ENCODE data around the gene EPDR1.
"Not testable (repeated sequence)": the region's sequence is repeated elsewhere in the genome, so short reads cannot be mapped to it uniquely, and the experiment has no call there.

The EPDR1 gene

DNA sequence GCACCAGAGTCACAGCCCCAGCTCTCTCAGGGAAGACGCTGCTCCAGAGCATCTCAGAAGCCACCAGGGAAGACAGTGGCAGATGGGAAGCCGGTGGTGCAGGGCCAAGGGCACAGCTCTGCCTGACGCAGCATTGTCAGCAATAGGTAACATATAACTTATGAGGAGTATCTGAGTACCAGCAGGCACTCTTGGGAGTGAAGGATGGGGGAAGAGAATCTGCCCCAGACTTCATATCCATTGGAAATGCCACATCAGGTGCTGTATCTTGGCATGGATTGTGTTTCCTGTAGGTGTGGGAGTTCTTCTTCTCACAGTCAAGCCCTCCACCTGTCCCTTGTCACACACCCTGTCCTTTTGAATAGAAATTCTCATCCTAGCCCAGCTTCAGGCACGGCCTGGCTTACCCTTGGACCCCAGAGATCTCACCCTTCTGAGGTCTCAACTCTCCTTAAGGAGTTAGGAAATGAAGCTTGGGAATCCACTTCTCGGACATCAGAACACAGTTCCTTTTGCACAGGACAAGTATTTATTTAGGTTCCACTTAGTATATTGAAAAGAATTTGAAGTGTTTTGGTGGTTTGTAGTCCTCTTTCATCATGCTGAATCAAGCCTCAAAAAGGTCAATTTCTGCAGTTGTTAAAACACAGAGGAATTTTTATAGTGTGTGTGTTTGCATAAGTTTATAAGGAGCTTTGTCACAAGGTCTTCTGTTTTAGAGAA, 9.9 kb downstream of the EPDR1 start:
- DNase-seq = no peak

DNA sequence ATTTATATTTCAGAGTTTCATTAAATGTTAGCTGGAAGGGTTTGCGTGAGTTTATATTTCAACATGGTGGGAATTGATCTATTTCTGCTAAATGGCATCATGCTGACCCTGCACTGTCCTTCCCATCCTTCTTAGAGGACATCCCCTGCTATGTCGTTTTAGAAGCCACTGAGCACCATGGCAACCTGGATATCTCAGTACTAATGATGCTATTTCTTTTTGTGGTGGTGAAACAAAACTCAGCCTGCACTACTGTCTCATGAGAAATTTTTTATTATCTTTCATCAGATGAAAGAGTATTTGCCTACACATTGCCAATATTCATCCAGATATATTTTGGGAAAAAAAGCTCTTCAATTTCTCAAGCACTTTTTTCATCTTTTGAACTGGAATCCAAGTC, 12.1 kb downstream of the EPDR1 start:
- no peak for DNase-seq

GRCh38 chr7:37933018-37933566, 12.7 kb downstream of the EPDR1 start:
- DNase-seq = no peak

DNA sequence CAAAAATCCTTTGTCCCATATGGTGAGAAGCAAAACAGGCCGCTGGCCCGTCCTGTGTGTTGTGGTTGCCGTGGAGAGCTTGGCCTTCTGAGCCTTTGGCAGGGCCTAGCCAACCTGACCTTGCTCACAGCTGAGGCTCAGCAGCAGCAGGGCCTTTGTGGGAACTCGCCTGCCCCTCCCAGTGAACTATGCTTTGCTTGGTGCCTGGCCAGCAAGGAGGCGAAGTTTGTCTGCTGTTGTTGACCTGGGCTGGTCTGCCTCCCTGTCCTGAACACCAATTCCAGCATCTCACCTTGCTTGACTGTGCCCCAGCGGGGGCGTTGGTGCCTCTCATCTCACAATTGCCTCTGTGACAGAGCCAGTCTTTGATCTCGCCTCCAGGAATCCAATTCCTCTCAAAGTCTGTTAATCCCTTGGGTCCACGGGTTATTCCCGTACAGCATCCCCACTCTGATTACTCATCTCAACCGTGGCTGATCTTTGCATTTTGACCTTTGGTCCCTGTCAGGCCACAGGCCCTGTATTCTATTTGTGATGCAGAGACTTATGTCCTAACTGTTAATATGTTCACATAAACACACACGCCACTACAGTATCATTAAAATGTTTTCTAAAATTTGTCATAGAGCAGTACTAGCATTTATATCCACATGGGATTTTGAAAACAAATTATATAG, 22.6 kb downstream of the EPDR1 start:
- no peak for DNase-seq

DNA sequence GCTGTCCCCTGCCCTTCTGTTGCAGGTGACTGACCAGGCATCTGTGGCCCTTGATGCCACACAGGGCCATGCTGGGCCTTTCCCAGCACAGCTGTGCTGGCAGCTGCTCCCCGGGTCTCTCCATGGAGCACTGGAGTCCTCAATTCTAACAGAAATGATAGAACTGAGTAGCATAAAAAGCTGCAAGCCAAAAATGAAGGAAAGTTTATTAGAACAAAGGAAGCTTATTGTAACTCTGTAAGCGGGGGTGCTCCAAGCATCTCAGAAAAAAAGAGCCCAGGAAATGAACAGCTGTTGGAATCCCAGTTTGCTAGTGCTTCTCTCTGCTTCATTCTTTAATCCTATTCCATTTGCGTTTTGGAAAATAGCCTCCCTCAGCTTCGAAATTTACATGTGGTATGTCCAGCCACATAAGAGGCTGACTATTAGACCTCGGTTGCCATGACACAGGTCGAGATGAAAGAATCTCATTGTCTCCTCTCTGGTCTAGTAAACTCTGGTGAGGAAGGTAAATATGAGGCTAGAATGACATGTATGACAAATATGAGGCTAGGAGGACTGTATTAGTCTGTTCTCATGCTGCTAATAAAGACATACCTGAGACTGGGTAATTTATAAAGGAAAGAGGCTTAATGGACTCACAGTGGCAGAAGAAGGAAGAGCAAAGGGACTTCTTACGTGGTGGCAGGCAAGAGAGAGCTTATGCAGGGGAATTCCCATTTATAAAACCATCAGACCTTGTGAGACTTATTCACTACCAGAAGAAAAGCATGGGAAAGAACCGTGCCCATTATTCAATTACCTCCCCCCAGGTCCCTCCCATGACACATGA, 23.7 kb downstream of the EPDR1 start:
- DNase-seq = no peak

GRCh38 chr7:37944737-37945054, 24.3 kb downstream of the EPDR1 start:
- no peak for DNase-seq

DNA sequence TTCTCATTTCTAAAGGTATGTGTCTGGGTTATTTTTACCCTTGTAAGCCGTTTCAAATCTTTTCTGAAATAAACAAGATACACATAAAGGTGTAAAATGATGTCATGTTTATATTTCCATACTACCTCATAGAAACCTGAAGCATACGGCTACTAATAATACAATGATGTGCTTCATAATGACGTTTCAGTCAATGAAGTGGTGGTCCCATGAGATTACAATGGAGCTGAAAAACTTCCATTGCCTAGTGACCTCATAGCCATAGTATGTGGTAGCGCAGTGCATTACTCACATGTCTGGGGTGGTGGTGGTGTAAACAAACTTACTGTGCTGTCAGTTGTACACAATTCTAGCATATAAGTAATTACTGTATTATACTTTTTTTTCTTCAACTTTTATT, 24.9 kb downstream of the EPDR1 start:
- peak; percentile 61 for DNase-seq

GRCh38 chr7:37947138-37947940, 26.9 kb downstream of the EPDR1 start:
- no peak for DNase-seq

DNA sequence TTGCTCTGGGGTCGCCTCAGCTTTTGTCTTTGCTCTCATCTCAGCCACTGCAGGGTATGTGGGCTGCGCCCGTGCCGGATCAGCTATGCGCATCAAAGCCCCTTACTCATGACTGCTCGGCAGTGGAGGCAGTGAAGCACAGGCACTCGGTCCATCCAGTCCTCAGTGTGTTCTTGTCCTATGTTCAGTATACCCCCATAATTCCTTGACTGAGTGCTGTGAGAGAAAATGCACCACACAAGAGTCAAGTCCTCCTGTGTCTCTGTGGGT, 27.4 kb downstream of the EPDR1 start:
- DNase-seq = no peak

DNA sequence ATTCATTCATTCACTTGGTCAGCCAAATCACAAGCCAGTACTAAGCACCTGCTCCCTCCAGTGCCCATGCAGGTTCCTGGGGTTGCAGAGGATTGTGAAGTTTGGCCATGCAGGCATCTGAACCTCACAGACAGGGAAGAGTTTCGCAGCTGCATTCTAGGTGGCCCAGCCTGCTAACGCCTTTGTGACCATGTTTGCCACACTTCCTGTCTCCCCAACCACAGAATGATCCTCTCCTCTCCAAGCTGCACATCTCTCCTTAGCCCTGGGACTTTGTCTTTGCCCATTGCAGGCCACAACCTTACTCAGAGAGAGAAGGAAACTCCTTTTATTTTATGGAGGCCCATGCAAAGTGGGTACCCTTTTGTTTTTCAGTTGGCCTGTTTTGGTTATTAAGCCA, 31.8 kb downstream of the EPDR1 start:
- no peak for DNase-seq

DNA sequence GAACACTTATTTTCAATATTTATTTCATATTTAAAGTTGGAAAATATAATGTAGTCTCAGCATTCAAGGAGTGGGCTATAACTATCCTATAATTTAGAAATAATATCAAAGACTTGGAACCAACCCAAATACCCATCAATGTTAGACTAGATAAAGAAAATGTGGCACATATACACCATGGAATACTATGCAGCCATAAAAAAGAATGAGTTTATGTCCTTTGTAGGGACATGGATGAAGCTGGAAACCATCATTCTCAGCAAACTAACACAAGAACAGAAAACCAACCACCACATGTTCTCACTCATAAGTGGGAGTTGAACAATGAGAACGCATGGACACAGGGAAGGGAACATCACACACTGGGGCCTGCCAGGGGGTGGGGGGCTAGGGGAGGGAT, 33.8 kb downstream of the EPDR1 start:
- not testable (repeated sequence) for DNase-seq

DNA sequence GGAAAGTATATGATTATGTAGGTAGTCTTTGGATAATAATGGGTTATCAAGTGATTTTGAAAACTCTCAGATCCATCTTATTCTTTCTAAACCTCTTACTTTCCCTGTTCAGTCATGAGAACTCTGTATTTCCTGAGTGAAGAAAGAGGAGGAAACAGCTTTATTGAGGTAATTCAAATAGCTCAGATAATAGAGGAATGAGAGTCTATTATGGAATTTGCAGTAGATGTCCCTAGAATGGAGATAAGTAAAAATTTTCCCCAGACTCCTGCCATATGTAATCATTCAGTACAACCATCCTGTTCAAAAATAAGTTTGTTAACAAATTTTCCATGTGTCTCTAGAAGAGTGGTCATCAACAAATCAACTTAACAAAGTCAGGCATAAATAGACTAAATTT, 36.4 kb downstream of the EPDR1 start:
- DNase-seq = no peak

GRCh38 chr7:37957221-37957970, 37.0 kb downstream of the EPDR1 start:
- DNase-seq = no peak

DNA sequence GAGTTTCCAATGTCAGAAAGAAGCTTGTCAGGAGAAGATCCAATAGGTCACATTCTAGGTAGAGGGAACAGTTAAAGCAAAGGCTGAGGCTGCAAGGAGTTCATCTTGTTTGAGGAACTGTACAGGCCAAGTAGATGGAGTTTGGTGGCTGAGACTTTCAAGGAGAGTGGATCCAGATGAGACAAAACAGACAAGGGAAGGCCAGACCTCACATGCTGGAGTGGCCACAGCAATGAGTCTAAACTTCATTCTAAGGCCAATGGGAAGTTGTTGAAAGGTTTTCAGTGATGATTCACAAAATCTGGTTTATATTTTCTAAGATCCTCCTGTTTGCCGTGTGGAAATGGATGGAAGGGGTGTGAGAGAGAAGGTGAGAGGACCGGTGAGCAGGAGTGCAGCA, 40.0 kb downstream of the EPDR1 start:
- no peak for DNase-seq

DNA sequence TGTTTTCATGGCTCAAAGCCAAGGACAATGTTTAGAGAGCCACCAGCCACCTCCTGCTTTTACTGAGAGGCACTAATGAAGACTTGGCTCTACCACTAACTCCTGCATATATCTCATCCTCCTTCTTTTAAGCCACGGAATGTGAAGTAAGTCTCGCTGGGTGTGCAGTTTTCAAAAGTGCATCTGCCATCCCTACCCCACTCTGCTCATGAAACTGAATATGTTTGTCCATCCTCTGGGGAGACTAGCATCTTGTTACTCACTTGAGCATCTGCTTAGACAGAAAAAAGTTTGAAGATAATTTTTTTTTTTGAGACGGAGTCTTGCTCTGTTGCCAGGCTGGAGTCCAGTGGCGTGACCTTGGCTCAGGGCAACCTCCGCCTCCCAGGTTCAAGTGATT, 40.8 kb downstream of the EPDR1 start:
- no peak for DNase-seq

- DNase-seq = no peak
Measured at GRCh38 chr7:37964196-37964595, 43.8 kb downstream of the EPDR1 start.

DNA sequence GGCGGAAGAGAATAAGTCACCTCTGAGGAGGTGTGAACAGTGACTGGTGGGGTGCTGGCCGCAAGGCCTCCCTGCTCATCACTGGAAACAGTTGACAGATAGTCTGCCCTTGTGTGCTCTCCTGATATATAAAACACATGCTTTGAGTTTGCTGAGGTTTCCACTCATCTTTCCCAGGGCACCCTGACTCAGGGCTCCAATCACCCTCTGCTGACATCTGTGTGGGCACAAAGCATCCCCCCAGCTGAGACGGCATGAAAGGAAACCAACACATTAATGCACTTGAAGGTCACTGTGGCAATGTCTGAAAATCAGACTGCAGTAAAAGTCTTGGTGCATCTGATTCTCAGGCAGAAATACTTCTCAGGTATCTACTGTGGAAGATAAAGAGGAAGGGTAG, 49.8 kb downstream of the EPDR1 start:
- no peak for DNase-seq

DNA sequence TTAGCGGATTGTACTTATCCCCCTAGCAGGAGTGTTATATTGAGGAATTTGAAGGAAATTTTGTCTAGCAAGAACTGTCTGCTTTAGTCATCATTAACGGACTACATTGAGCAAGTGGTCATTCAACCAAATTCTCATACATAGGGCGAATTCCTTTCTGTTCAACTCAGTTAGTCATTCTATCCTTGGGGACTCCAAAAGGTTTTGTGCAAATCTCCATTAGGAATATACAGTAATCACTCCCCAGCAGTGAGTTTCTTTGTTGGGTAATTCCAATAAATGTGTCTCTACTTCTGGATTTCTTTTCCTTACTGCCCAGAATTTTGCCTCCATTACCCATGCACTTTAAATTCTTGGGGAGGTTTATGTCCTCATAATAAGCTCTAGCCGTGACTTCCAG, 51.1 kb downstream of the EPDR1 start:
- DNase-seq = peak; percentile 46

GRCh38 chr7:37973915-37974314, 53.5 kb downstream of the EPDR1 start:
- no peak for DNase-seq

DNA sequence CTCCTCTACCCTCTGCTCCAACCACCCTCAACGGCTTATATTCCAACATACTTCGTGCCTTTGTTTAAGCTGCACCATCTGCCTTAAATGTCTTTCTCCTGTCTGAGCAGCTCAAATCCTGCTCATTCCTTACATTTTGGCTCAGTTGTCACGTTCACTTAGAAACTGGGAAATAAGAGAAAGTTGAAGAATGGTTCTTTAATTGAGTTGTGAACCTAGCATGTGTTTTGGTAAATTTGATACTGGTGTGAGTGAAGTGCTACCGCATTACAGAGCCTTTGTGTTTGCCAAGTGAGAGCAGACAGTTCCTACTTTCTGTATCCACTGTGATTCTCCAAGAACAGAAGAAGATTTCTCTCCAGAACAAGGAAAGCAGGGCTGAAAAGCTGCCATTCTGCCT, 54.3 kb downstream of the EPDR1 start:
- no peak for DNase-seq

- no peak for DNase-seq
Measured at GRCh38 chr7:37977243-37977642, 56.8 kb downstream of the EPDR1 start.

- DNase-seq = no peak
Measured at GRCh38 chr7:37981664-37982063, 61.2 kb downstream of the EPDR1 start.

Measured in fibroblast of skin of right quadriceps (primary cell).